HEK293T (cell line): ENCODE data around the gene RAPGEF1.

Experiments
- CTCF ChIA-PET: fragments of 350-600 bp; formaldehyde crosslinking; extraction: SDS; loops from one replicate; lab custom pipeline; 2021; ENCODE audit warnings: antibody characterized with exemption, inconsistent platforms; lab: Yijun Ruan, JAX
- POLR2A ChIA-PET: fragments of 350-600 bp; formaldehyde crosslinking; extraction: SDS; loops from one replicate; lab custom pipeline; 2020; ENCODE audit warnings: antibody characterized with exemption, inconsistent platforms; lab: Yijun Ruan, JAX
- DNase-seq: peaks from one replicate; pipeline ENCODE4 v3.0.0; 2012; ENCODE audit warnings: mixed read lengths; ENCODE audit errors: extremely low spot score
- BHLHE40 ChIP-seq: fragments of 450-650 bp; IDR thresholded peaks from 2 replicates; pipeline ENCODE4 v1.6.1; 2016; ENCODE audit warnings: mild to moderate bottlenecking, moderate library complexity, borderline replicate concordance
- CTBP1 ChIP-seq: fragments of 450-650 bp; IDR thresholded peaks from 2 replicates; pipeline ENCODE4 v1.6.1; 2016; ENCODE audit warnings: borderline replicate concordance
- ELF4 ChIP-seq: fragments of 450-650 bp; IDR thresholded peaks from 2 replicates; pipeline ENCODE4 v1.6.1; 2017; ENCODE audit warnings: antibody characterized with exemption
- FOXK2 ChIP-seq: fragments of 450-650 bp; IDR thresholded peaks from 2 replicates; pipeline ENCODE4 v1.6.1; 2016; ENCODE audit warnings: mild to moderate bottlenecking
- FOXM1 ChIP-seq: fragments of 450-650 bp; IDR thresholded peaks from 2 replicates; pipeline ENCODE4 v1.6.1; 2017; ENCODE audit warnings: mild to moderate bottlenecking, borderline replicate concordance
- HDGF ChIP-seq: fragments of 450-650 bp; IDR thresholded peaks from 2 replicates; pipeline ENCODE4 v1.6.1; 2017; ENCODE audit warnings: antibody characterized with exemption, borderline replicate concordance
- L3MBTL2 ChIP-seq: fragments of 450-650 bp; conservative IDR thresholded peaks from 2 replicates; pipeline ENCODE4 v1.6.1; 2016; ENCODE audit warnings: mild to moderate bottlenecking
- LEF1 ChIP-seq: fragments of 450-650 bp; IDR thresholded peaks from 2 replicates; pipeline ENCODE4 v1.6.1; 2017; ENCODE audit warnings: mild to moderate bottlenecking, borderline replicate concordance
- SP1 ChIP-seq: fragments of 450-650 bp; IDR thresholded peaks from 2 replicates; pipeline ENCODE4 v1.6.1; 2017
- SUZ12 ChIP-seq: fragments of 450-650 bp; IDR thresholded peaks from 2 replicates; pipeline ENCODE4 v1.6.1; 2016; ENCODE audit warnings: mild to moderate bottlenecking
- ZNF384 ChIP-seq: fragments of 450-650 bp; IDR thresholded peaks from 2 replicates; pipeline ENCODE4 v1.6.1; 2016

RAPGEF1 gene

GRCh38 chr9:131528186-131528585 lies 211.7 kb downstream of the RAPGEF1 start:
- ChIA-PET POLR2A (no interaction called here), CTCF (no interaction called here)
- no peak for DNase-seq

More at GRCh38 chr9:131528186-131528585, 211.7 kb downstream of the RAPGEF1 start:
- TF ChIP-seq L3MBTL2: no peak
- TF ChIP-seq SP1: no peak
- no peak for TF ChIP-seq FOXM1
- no peak for TF ChIP-seq SUZ12
- no peak for TF ChIP-seq LEF1
- no peak for TF ChIP-seq HDGF
- TF ChIP-seq ELF4: no peak
- no peak for TF ChIP-seq ZNF384
- TF ChIP-seq BHLHE40: no peak
- no peak for TF ChIP-seq CTBP1
- TF ChIP-seq FOXK2: no peak
